ENCODE measurements around the gene FUT6.

The FUT6 gene

DNA sequence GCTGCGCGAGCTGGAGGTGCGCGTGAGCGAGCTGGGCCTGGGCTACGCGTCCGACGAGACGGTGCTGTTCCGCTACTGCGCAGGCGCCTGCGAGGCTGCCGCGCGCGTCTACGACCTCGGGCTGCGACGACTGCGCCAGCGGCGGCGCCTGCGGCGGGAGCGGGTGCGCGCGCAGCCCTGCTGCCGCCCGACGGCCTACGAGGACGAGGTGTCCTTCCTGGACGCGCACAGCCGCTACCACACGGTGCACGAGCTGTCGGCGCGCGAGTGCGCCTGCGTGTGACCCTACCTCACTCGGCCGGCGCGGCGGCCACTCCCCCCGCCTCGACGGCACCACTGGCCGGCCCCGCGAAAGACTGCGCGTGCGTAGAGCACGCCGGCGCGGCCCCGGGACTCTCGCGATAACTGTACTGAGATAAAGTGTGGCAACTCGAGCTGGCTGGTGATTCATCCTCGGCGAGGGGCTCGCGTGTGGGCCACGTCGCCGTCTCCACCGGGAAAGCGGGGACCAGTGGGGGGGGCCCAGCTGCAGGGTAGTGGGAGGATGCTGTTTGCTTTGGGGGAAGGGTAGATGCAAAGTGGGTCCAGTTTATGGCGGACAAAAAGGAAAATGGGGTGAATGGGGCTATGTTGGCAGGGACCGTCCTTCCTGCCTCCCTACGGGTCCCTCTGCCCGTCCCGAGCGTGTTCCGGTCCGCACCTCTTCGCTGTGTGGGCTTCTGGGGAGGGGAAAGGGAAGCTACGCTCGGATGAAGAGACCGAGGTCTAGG, 11.4 kb downstream of the FUT6 start:
- DNase-seq (ENCODE audit: low read depth): peak; percentile 87

DNA sequence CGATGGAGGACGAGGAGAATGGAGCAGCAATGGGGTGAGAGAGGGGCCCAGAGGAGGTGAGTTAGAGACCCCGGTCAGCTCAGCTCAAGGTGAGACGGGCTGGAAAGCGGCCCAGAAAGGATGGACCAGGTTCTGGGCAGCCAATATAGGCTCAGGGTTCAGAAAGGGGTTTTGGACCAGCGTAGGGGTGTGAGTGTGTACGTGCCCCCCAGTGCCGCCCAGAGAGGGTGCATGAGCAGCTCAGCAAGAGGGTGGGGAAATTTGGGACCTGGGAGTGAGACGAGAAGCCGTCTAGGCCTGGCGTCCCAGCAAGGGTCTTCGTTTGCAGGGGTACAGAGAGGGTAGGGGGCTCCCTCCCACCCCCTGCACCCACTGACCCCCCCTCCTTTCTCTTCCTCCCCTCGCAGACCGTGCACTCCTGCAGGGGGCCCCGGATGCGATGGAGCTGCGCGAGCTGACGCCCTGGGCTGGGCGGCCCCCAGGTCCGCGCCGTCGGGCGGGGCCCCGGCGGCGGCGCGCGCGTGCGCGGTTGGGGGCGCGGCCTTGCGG, 12.1 kb downstream of the FUT6 start:
- no peak for DNase-seq (ENCODE audit: low read depth)

DNA sequence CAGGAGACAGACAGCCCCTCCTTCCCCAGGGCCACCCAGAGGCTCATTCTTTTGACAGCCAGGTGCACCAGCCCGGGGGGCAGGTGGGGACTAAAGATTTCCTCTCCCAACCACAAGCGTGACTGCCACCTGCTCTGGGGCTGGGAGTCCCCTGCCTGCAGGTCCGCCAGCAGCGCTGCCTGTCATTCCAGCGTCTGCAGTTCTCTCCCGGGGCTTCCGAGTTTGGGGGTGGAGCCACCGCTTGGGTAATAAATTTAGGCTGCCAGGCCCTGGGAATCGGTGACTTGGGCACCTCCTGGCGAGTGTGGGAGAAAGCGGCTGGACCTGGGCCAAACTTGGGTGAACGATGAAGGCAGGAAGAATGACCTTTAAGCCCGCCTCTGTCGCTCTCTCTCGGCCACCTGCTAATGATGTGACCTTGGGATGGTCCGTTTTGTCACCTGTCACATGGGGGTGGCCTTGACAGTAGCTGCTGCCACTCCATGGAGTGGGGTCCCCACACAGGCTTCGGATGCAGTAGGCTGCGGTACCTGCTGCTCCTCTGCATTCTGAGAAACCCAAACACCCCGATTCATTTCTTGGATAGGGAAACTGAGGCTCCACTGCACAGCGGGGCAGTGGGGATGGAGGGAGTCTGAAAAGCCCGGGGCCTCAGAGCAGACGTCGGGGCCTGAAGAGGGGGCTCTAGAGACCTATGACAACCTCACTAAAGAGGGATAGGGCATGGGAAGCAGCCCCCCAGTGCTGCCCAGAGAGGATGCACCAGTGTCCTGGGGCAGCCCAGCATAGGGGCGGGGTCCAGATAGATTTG, 12.8 kb downstream of the FUT6 start:
- DNase-seq (ENCODE audit: low read depth): no peak

DNA sequence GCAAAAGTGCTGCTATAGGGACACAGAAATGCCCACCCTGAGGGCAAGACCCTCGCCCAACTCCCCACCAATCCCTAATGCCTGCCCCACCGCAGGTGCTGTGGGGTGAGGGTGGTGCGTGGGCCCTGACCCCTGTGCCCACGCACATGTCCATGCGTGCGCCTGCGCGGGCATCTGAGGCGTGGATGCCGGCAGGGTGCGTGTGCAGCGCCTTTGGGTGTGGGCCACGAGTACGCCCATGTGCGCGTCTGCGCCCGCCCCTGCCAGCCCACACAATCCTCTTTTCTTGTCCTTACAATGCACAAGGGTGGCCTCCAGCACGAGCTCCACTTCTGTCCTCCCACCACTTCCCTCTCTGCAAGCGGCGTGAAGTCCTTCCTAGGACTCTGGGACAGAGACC, 14.3 kb downstream of the FUT6 start:
- DNase-seq (ENCODE audit: low read depth): no peak

DNA sequence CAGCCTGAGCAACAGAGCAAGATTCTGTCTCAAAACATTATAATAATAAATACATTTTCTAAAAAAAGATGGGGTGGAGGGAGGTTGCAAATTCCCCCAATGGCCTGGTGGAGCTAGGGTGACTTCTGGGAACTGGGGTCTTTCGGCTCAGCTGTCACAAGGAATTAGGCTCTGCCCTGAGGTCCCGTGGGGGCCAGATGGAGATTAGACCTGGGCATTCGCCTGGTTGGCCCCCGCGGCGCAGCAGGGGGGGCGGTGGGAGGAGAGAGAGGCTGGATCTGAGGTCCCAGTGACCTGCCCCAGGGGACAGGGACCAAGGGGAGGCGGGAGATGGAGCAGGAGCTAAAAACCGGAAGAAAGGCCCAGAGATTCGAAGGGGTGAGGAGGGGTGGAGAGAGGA, 14.8 kb downstream of the FUT6 start:
- DNase-seq (ENCODE audit: low read depth): no peak

DNA sequence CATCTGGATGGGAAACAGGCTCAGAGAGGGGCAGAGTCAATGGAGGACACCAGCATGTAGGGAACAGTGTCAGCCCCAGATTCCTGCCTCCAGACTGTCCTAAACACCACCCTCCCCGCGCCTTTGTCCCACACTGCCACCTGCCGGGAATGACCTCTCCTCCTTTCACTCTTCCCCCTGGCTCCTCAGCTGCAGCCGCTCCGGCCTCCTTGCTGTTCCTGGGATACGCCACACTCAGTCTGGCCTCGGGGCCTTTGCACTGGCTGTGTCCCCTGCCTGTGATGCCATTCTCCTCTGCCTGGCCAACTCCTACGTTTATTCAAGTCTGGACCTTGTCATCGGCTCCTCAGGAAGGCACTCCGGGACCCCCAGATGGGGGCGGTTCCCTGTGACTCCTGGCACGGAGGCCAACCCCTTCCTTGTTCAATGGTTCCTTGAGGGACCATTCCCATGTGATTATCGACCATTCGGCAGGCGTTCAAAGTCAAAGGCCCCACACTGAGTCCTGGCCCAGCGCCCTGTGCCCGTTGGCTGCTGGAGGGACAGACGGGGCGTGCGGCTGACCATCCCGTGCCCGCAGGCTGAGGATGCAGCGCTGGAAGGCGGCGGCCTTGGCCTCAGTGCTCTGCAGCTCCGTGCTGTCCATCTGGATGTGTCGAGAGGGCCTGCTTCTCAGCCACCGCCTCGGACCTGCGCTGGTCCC, 15.8 kb downstream of the FUT6 start:
- DNase-seq (ENCODE audit: low read depth): no peak

DNA sequence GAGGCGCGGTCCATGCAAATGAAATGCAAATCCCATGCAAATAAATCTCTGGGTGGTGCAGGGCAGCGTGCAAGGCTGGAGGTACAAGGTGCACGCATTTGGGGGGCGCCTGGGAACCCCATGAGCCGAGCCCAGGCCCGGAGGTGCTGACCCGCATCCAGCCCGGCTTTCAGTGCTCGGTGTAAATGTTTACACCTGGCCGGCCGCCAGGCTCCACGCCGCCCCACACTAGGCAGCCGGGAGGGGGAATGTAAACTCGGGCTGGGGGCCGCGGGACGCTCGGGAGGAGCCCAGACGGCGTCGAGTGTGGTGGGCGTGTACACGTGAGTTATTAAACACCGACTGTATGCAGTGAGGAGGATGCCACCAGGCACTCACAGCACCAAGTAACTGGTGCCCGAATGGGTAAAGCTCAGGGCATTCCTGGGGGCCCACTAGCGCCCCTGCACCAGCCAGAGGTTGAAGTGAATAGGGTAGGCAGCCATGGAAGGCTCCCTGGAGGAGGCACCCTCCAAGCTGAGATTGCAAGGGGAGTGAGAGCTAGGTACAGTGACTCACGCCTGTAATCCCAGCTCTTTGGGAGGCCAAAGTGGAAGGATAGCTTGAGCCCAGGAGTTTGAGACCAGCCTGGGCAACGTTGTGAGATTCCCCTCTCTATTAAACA, 17.2 kb downstream of the FUT6 start:
- DNase-seq (ENCODE audit: low read depth): no peak

DNA sequence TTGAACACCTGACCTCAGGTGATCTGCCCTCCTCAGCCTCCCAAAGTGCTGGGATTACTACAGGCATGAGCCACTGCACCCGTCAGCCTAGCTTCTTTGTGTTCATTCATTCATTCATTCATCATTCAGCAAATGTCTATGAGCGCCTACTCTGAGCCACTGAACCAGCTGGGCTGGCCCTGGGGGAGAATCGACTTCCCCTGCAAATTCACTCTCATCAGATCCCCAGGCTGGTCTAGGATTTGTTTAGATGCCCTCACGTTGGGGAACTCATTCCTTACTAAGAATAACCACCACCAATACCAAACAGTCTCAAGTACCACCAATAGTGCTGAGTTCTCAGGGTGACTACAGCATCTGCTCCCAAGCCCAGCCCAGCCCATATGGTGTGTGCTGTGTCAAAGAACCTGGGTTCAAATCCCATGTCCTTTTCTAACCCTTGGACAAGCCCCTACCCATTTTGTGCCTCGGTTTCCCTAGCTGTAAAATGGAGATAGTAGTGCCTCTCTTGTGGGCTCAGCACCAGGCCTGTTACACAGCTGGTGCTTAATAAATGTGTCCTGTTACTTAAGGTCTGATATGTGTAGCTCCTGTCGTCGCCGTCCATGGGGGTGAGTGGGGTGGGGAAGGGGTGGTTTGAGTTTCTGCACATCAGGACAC, 17.9 kb downstream of the FUT6 start:
- DNase-seq (ENCODE audit: low read depth): no peak

DNA sequence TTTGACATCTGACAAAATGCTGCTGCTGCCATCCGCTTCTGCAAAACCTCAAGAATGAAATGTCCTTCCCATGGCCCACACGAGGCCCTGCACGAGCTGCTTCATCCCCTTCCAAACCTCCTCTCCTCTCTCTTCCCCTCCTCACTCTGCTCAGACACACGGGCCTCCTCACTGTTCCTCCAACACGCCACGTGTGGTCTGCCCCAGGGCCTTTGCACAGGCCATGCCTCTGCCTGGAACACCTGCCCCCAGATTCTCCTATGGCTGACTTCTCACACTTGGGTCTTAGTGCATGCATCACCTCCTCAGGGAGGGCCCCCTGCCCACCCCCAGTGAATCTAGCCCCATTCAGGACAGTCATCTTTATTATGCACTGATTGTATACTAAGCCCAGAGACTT, 18.7 kb downstream of the FUT6 start:
- DNase-seq (ENCODE audit: low read depth): no peak

DNA sequence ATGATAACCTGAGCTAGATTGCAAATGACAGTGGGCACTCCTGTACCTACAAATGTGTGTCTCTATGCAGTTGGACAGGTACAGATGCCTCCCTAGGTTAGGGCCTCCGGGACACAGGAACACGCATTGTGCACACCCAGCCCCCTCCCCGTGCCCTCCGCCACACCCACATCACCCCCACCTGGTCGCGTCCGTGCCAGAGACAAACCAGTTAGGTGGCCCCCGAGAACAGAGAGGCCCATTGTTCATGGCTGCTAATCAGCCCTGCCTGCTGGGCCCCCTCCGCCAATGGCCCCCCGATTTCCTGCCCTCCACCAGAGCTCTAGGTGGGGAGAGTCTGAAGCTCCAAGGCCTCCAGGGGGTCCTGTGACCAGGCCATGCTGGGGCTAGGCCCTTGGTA, 20.9 kb downstream of the FUT6 start:
- no peak for DNase-seq (ENCODE audit: low read depth)

DNA sequence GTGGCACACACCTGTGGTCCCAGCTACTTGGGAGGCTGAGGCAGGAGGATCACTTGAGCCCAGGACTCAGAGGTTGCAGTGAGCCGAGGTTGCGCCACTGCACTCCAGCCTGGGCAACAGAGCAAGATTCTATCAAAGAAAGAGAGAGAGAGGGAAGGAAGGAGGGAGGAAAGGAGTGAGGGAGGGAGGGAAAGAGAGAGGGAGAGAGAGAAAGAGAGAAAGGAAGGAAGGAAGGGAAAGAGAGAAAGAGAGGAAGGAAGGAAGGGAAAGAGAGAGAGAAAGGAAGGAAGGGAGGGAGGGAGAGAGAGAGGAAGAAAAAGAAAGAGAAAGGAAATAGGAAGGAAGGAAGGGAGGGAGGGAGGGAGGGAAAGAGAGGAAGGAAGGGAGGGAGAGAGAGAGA, 22.3 kb downstream of the FUT6 start:
- no peak for DNase-seq (ENCODE audit: low read depth)

DNA sequence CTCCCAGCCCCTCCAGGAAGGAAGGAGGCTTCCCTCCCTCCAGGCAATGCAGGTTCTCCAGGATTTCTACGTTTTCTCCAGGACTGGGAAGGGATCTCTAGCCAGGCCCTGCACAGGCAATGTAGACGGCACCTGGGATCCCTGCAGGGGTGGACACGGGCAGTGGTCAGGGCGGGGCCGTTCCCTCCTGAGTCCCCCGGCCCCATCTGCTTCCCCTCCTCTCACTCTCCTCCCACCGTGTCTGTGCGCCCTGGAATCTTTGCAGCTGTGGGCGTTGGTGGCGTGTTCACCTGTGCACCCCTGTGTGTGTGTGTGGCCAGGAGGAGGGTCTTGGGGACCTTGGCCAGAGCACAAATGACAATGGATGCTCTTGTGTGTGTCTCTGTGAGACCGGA, 24.7 kb downstream of the FUT6 start:
- DNase-seq (ENCODE audit: low read depth): no peak

DNA sequence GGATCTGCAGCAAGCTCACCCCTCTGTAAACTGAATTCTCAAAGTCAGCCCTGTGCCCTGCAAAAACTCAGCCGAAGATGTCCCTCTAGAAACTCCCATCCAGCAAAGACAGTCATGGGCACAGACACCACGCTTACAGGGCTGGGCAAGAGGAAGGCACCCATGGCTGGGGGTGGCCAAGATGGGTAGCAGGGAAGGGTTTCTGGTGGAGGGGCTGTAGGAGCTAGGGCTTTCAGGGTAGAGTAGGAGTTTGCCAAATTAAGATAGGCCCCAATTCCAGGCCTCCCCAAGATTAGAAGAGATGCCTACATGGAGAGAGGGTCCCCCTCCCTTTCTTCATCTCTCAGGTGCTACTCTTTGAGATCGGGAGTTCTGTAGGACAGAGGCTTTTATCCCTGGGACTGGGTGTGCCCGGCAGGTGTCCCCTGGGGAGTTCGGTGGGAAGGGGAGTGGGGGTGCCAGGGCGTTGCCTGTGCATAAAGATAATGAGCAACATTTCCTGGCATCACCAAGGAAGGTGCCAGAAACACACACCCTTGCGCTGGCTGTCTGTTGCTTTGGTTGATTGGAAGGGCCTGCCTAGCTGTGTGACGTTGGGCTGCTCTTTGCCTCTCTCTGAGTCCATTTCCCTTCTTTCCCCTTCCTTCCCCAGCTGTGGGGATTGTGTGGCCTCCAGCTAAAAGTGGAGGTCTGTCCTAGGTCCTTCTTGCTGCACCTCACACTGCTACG, 25.2 kb downstream of the FUT6 start:
- DNase-seq (ENCODE audit: low read depth): no peak

DNA sequence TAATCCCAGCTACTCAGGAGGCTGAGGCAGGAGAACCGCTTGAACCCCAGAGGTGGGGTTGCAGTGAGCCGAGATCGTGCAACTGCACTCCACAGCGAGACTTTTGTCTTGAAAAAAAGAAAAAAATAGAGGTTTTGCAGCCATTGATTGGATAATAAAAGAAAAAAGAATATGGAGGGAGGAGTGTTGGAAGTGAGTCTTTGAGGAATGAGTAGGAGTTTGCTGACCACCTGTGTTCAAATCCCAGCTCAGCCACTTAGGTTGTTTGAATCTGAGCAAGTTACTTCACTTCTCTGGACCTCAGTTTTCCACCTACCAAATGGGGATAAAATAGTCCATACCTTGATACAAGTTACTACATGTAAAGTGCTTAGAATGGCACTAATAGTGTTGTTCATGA, 28.4 kb downstream of the FUT6 start:
- no peak for DNase-seq (ENCODE audit: low read depth)

DNA sequence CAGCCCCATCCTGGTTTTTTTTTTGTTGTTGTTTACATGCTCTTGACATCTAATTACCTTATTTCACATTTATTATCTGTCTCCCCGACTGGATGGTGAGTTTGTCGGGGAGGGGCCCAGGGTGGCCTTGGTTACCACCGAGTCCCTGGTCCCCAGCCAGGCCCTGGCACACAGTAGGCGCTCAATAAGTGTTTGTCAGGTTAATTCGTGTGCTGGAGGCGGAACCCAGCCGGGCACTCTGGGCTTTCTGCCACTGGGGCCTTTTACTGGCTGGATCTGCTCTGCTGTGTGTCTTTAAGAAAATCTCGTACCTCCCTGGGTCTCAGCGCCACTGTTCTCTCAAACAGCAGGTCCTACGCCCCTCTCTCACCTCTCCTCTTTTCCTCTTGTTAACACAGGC, 30.0 kb downstream of the FUT6 start:
- DNase-seq (ENCODE audit: low read depth): no peak

DNA sequence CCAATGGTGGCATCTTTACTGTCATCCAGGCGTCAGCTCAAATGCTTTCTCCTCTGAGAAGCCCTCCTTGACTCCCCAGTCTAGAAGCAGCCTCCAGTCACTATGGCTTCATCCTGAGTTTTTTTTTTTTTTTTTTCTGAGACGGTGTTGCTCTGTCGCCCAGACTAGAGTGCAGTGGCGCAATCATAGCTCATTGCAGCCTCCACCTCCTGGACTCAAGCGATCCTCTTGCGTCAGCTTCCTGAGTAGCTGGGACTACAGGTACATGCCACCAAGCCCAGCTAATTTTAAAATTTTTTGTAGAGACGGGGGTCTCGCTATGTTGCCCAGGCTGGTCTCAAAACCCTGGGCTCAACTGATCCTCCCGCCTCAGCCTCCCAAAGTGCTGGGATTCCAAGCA, 30.4 kb downstream of the FUT6 start:
- DNase-seq (ENCODE audit: low read depth): no peak

DNA sequence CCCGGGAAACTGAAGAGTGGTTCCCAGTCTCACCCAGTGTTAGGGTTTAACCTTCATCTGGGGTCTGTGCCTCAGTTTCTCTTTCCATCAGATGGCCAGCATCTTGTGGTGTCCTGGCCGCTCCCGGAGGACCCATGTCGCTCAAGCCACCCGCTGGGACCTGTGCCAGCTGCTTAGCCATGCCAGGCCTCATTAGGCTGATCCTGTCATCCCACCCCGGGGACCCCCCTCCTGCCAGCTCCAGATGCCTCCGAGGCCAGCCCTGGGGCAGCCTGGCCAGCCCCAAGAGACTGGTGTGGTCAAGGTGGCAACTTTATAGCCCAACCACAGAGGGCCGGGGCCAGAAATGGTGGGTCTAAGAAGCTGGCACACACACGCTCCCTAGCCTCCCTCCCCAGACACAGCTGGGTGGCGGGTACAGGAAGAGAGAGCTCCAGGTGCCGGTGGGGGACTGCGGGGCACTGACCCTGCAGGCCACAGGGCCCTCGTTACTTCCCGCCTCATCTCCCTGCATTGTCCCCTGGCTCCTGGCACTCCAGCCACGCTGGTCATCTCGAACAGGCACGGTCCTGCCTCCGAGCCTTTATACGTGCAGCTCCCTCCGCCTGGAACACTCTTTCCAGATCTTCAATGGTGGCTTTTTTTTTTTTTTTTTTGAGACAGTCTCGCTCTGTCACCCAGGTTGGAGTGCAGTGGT, 31.2 kb downstream of the FUT6 start:
- DNase-seq (ENCODE audit: low read depth): no peak

DNA sequence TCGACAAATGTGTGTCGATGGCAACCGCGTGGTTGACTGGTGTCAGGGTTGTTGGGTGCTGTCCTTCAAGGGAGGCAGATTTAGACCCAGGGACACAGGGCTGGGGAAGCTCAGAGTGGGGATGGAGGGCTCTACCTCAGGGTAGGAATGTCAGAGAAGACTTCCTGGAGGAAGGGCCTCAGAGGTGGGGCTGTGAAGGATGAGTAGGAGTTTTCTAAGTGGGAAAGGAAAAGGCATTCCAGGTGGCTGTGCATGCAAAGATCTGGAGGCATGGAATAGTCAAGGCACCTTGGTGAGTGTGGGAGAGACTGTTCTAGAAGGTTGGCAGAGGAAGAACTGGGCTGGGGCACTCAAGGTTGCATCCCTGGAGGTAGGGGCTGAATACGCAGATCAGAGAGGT, 32.6 kb downstream of the FUT6 start:
- no peak for DNase-seq (ENCODE audit: low read depth)

DNA sequence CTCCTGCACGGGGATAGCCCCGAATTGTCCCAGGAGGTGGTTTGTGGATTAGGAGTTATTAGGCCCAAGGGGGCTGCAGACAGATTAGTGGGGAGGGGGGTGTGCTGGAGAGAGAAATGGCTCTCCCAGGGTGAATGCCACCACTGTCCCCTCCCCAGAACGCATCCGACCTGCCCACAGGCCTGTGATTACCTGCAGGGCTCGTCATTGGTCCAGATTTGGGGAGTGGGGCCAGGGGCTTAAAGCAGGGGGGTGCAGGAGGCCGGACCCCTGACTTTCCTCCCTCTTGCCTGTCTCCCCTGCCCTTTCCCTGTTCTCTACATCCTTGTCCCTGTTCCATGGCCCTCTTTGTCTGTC, 33.4 kb downstream of the FUT6 start:
- no peak for DNase-seq (ENCODE audit: low read depth)

DNA sequence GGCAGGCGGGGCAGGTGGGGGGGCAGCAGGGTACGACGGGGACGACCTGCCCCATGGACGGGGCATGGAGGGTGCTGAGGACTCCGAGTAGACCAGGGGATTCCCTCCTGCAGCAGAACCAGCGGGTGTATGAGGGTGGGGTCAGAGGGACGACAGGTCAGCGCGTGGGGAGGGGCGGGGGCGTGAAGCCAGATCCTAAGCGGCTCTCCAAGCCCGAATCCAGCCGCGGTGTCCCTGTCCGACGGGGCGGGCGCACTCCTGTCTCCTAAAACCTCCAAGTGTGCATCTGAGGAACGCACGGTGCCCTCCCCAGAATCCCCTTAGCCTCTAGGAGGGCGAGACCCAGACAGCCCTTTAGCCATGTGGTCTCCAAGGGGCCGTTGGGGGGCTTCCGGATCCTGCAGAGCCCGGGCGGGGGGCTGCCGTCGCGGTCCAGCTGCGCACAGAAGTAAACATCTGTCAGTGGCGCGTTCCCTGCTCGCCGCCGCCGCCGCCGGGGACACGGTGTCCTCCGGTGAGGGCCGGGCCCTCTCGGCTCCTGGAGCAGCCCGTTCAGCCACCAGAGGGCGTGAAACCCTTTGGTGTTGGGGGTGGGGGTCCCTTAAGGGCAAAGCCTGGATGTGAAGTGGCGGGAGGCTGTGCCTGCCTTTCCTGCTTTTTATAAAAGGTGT, 33.9 kb downstream of the FUT6 start:
- peak; percentile 58 for DNase-seq (ENCODE audit: low read depth)

All from activated T-cell treated with anti-CD3 and anti-CD28 coated beads for 1 hour (primary cell).